Trophoblast cell (in vitro differentiated cells and primary cell): ENCODE data around the gene PCIF1.
A peak's percentile ranks its signal among the peaks of the same experiment; 100 is the strongest.
"Not testable (repeated sequence)": the region's sequence is repeated elsewhere in the genome, so short reads cannot be mapped to it uniquely, and the experiment has no call there.

Experiments used
- DNase-seq, 2 donors: peaks; one replicate each; pipeline ENCODE4 v3.0.0-alpha.2; 2016
- H2AFZ ChIP-seq: 2 replicates; pipeline ENCODE4 v1.6.1; 2013; ENCODE audit warnings: low read length, moderate library complexity, mild to moderate bottlenecking; ENCODE audit not compliant: insufficient read depth, poor library complexity
- H2AK5ac ChIP-seq: 2 replicates; pipeline ENCODE4 v1.6.1; 2013; ENCODE audit warnings: mild to moderate bottlenecking, low read length
- H2BK120ac ChIP-seq: 2 replicates; pipeline ENCODE4 v1.6.1; 2013; ENCODE audit warnings: low read length, mild to moderate bottlenecking, moderate library complexity; ENCODE audit not compliant: insufficient read depth, poor library complexity
- H2BK12ac ChIP-seq: 2 replicates; pipeline ENCODE4 v1.6.1; 2013; ENCODE audit warnings: mild to moderate bottlenecking, low read length, moderate library complexity
- H2BK5ac ChIP-seq: 2 replicates; pipeline ENCODE4 v1.6.1; 2013; ENCODE audit warnings: low read length, low read depth, moderate library complexity, mild to moderate bottlenecking; ENCODE audit not compliant: poor library complexity
- H3K14ac ChIP-seq: 2 replicates; pipeline ENCODE4 v1.6.1; 2013; ENCODE audit warnings: mild to moderate bottlenecking, low read length
- H3K18ac ChIP-seq: 2 replicates; pipeline ENCODE4 v1.6.1; 2013; ENCODE audit warnings: mild to moderate bottlenecking, low read length
- H3K23ac ChIP-seq: 2 replicates; pipeline ENCODE4 v1.6.1; 2013; ENCODE audit warnings: low read length
- H3K27ac ChIP-seq: 2 replicates; pipeline ENCODE4 v1.5.1; 2013; ENCODE audit warnings: low read depth, mild to moderate bottlenecking, inconsistent platforms, low read length, moderate library complexity
- H3K27me3 ChIP-seq: 2 replicates; pipeline ENCODE4 v1.6.1; 2013; ENCODE audit warnings: inconsistent platforms, mild to moderate bottlenecking, low read length, moderate library complexity; ENCODE audit not compliant: insufficient read depth
- H3K36me3 ChIP-seq, 2 experiments: 1 replicate in 1 of 2; 2 replicates in 1 of 2; pipeline ENCODE4 v1.6.1; 2013; ENCODE audit warnings: low read length in 2 of 2, mild to moderate bottlenecking in 2 of 2, moderate library complexity in 1 of 2; ENCODE audit not compliant: insufficient read depth in 2 of 2, control insufficient read depth in 1 of 2
- H3K4ac ChIP-seq: 2 replicates; pipeline ENCODE4 v1.6.1; 2013; ENCODE audit warnings: low read depth, mild to moderate bottlenecking, low read length, moderate library complexity
- H3K4me1 ChIP-seq, 2 experiments: 1 replicate in 1 of 2; 2 replicates in 1 of 2; pipeline ENCODE4 v1.6.1; 2013; ENCODE audit warnings: low read length in 2 of 2, mild to moderate bottlenecking in 2 of 2, moderate library complexity in 1 of 2; ENCODE audit not compliant: insufficient read depth in 2 of 2, control insufficient read depth in 1 of 2
- H3K4me2 ChIP-seq: 2 replicates; pipeline ENCODE4 v1.6.1; 2013; ENCODE audit warnings: inconsistent platforms, mild to moderate bottlenecking, low read length, moderate library complexity
- H3K4me3 ChIP-seq: 2 replicates; pipeline ENCODE4 v1.5.1; 2013; ENCODE audit warnings: mild to moderate bottlenecking, low read depth, low read length, inconsistent platforms
- H3K79me1 ChIP-seq: one replicate; pipeline ENCODE4 v1.6.1; 2013; ENCODE audit warnings: low read length
- H3K79me2 ChIP-seq: 2 replicates; pipeline ENCODE4 v1.6.1; 2013; ENCODE audit warnings: low read length, mild to moderate bottlenecking; ENCODE audit not compliant: control insufficient read depth, insufficient read depth, poor library complexity
- H3K9ac ChIP-seq: 2 replicates; pipeline ENCODE4 v1.6.1; 2013; ENCODE audit warnings: mild to moderate bottlenecking, low read length
- H3K9me3 ChIP-seq: 2 replicates; pipeline ENCODE4 v1.6.1; 2013; ENCODE audit warnings: low read depth, mild to moderate bottlenecking, control low read depth, inconsistent platforms, low read length; ENCODE audit not compliant: insufficient read depth
- H4K12ac ChIP-seq: 2 replicates; pipeline ENCODE4 v1.6.1; 2013; ENCODE audit warnings: low read depth, mild to moderate bottlenecking, low read length, moderate library complexity
- H4K8ac ChIP-seq: 2 replicates; pipeline ENCODE4 v1.6.1; 2013; ENCODE audit warnings: low read depth, mild to moderate bottlenecking, low read length, moderate library complexity
- H4K91ac ChIP-seq: one replicate; pipeline ENCODE4 v1.6.1; 2013; ENCODE audit warnings: low read depth, mild to moderate bottlenecking, low read length, moderate library complexity
- WGBS: extraction: QIAGEN DNeasy Blood & Tissue Kit; methylation state at CpG from one replicate; pipeline ENCODE4 v1.1.7; 2013; ENCODE audit warnings: missing lambda C conversion rate; ENCODE audit not compliant: insufficient read length, insufficient coverage; ENCODE audit errors: extremely low coverage; 5-methylcytosine and 5-hydroxymethylcytosine counted together

Gene PCIF1

DNA sequence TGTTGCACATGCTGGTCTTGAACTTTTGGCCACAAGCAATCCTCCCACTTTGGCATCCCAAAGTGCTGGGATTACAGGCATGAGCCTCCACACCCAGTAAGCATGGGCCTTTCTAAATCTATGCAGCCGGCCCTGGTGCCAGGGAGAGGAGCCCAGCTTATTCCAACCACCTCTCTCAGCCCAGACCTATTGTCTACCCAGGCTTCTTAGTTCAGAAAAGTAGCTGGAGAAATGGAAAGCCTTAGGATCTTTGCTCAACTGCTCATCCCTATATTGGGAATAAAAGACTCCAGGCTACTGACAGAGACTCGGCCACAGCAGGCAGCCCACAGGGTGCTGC lies 7.8 kb upstream of the PCIF1 start:
- Histone ChIP-seq H3K18ac (no peak overlapping the region), H3K23ac (no peak overlapping the region), H4K12ac (no peak overlapping the region), H3K4me1 (no peaks in the 10 kb centered on the region), H4K91ac (no peak overlapping the region), H2AFZ (no peak overlapping the region), H4K8ac (no peak overlapping the region), H3K79me2 (no peaks in the 10 kb centered on the region), H2BK5ac (no peak overlapping the region), H3K14ac (no peak overlapping the region), H3K4me2 (no peak overlapping the region), H3K79me1 (no peaks in the 10 kb centered on the region), H3K9ac (no peak overlapping the region), H3K4me3 (no peak overlapping the region), H3K36me3 (no peaks in the 10 kb centered on the region), H2BK12ac (no peak overlapping the region), H2BK120ac (no peak overlapping the region), H3K27ac (no peak overlapping the region), H3K9me3 (no peaks in the 10 kb centered on the region), H3K4ac (no peak overlapping the region), H3K27me3 (no peaks in the 10 kb centered on the region), H2AK5ac (no peak overlapping the region)
- WGBS, result no CpG with 5 or more reads among the region's 2 CpGs
- DNase-seq, result no peak

DNA sequence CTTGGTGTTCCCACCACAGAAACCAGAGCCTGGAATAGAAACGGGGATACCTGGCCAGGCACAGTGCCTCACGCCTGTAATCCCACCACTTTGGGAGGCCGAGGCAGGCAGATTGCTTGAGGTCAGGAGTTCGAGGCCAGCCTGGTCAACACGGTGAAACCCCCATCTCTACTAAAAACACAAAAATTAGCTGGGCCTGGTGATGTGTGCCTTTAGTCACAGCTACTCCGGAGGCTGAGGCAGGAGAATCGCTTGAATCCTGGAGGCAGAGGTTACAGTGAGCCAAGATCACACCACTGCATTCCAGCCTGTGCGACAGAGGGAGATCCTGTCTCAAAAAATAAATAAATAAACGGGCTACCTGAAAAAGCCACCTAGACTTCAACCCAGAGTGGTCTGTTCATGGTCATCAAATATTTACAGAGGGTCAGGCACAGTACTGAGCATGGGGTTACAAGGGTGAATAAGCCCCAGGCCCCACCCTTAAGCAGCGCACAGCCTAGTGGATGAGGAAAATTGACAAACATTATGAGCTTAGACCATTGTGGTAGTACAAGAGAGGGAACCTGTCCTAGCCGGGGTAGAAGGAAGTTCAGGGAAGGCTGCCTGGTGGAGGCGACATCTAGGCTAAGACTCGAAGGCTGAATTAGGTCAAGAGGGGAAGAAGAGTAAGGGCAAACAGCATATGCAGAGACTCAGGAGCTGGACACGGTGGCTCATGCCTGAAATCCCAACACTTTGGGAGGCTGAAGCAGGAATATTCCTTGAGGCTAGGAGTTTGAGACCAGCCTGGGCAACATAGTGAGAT lies 7.2 kb upstream of the PCIF1 start:
- no peak overlapping the region for H2BK12ac ChIP-seq
- H3K4me1 ChIP-seq, result no peaks in the 10 kb centered on the region
- no peak overlapping the region for H3K18ac ChIP-seq
- H3K14ac ChIP-seq, result no peak overlapping the region
- no CpG with 5 or more reads among the region's 14 CpGs for WGBS
- H3K79me1 ChIP-seq, result no peaks in the 10 kb centered on the region
- H3K27me3 ChIP-seq, result no peaks in the 10 kb centered on the region
- H3K27ac ChIP-seq, result no peak overlapping the region
- no peak overlapping the region for H4K8ac ChIP-seq
- no peak overlapping the region for H2BK120ac ChIP-seq
- no peak for DNase-seq
- H2AK5ac ChIP-seq, result no peak overlapping the region
- H3K4ac ChIP-seq, result no peak overlapping the region
- no peak overlapping the region for H4K12ac ChIP-seq
- H3K9ac ChIP-seq, result no peak overlapping the region
- no peak overlapping the region for H4K91ac ChIP-seq
- no peak overlapping the region for H2AFZ ChIP-seq
- H3K79me2 ChIP-seq, result no peaks in the 10 kb centered on the region
- no peak overlapping the region for H3K23ac ChIP-seq
- no peak overlapping the region for H3K4me3 ChIP-seq
- no peaks in the 10 kb centered on the region for H3K36me3 ChIP-seq
- H2BK5ac ChIP-seq, result no peak overlapping the region
- no peak overlapping the region for H3K4me2 ChIP-seq
- H3K9me3 ChIP-seq, result no peaks in the 10 kb centered on the region

DNA sequence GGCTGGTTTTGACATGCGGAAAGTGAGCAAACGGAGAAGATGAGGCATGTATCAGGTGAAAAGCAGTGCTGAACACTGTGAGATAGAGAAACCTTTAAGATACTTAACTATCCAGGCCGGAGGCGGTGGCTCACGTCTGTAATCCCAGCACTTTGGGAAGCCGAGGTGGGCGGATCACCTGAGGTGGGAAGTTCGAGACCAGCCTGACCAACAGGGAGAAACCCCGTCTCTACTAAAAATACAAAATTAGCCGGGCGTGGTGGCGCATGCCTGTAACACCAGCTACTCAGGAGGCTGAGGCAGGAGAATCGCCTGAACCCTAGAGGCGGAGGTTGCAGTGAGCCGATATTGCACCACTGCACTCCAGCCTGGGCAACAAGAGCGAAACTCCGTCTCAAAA lies 2.8 kb upstream of the PCIF1 start:
- not testable (repeated sequence) for H3K9ac ChIP-seq, H3K4me2 ChIP-seq, H4K8ac ChIP-seq, H3K27me3 ChIP-seq, H3K36me3 ChIP-seq, H3K9me3 ChIP-seq, H3K14ac ChIP-seq, DNase-seq, H2BK5ac ChIP-seq, H3K79me2 ChIP-seq, H4K91ac ChIP-seq, H2BK120ac ChIP-seq, H2BK12ac ChIP-seq, H3K4me1 ChIP-seq, H3K23ac ChIP-seq, H3K18ac ChIP-seq, H4K12ac ChIP-seq, H3K4me3 ChIP-seq, H2AFZ ChIP-seq, H3K27ac ChIP-seq, H2AK5ac ChIP-seq, H3K4ac ChIP-seq
- peaks cover 12% of the 10 kb centered on the region for H3K79me1 ChIP-seq
- WGBS, result no CpG with 5 or more reads among the region's 17 CpGs

DNA sequence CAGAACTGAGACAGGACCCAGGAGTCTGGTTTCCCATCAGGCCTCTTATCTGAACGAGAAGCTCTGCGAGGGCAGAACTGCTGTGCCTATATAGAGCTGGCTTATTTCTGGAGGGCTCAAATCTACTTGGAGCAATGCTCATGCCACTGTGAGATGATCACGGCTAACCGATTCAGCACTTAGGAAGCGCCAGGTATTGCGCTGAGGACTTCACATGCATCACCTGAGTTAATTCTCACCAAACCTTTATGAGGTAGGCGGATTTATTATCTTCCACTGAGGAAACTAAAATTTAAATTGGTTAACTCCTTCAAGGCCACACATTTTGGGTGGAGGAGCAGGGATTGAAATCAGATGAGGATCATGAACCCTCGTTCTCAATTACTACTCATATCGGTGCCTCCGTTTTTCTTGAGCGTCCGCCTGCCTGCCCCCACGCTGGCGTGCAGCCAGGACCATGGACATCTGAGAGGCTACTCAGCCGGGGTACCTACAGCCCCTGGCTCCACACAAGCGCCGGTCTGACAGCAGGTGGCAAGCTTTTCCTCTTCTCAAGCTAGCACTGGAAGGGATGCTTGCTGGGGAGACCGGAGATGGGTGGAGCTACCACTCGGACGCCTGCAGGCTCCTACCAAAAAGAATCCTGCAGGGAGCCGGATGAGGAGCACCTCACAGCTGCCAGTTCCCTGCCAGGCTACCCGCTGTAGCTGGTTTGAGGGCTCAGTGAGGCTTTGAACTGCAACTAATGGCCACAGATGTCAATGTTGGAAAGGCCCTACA lies 1.0 kb upstream of the PCIF1 start:
- Histone ChIP-seq H3K79me2 (peaks cover 10% of the 10 kb centered on the region), H3K9me3 (no peaks in the 10 kb centered on the region), H3K4me2 (peak overlapping the region; percentile 94), H2AFZ (peak overlapping the region; percentile 74), H3K18ac (peak overlapping the region; percentile 93), H2BK5ac (peak overlapping the region; percentile 91), H4K12ac (peak overlapping the region; percentile 96), H3K27ac (peak overlapping the region; percentile 100), H3K9ac (peak overlapping the region; percentile 94), H3K4me3 (peak overlapping the region; percentile 89), H4K8ac (peak overlapping the region; percentile 93), H3K79me1 (peaks cover 12% of the 10 kb centered on the region), H4K91ac (peak overlapping the region; percentile 97), H3K27me3 (no peaks in the 10 kb centered on the region), H2BK120ac (no peak overlapping the region), H3K23ac (no peak overlapping the region), H3K14ac (peak overlapping the region; percentile 99), H2BK12ac (no peak overlapping the region), H2AK5ac (no peak overlapping the region), H3K4ac (peak overlapping the region; percentile 90), H3K36me3 (peaks cover 10 to 13% of the 10 kb centered on the region in 2 experiments), H3K4me1 (peaks cover 2 to 4% of the 10 kb centered on the region in 2 experiments)
- no CpG with 5 or more reads among the region's 22 CpGs for WGBS
- DNase-seq, result peak; percentile 32 to 46
